ENCODE data around the gene ETV3.

ETV3 gene

DNA sequence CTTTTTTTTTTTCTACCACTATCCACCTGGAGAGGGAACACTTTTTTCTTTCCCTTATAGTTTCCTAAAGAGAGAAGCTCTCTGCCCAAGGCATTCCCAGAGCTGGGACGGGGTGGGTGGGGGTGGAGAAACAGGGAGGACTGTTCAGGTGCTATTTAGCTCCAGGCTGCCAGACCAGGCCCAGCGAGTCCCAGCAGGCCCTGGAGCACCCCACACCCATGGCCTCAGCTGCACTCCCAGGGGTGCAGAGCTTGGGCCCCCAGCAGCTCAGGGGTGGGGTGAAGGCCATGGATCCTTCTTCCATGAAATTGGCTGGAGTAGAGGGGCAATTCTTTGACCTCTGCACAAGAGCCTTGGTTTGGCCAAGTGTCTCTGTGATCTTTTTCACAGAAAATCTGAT lies 42.6 kb downstream of the ETV3 start:
- peak overlapping the region; percentile 28 for H3K18ac ChIP-seq (ENCODE audit: low read length)
- no peak for DNase-seq (ENCODE audit: low spot score)
- WGBS, 2 donors (ENCODE audit: extremely low coverage in 2 of 2, insufficient read length in 2 of 2, insufficient replicate concordance in 1 of 2), result no CpG with 5 or more reads among the region's 2 CpGs

DNA sequence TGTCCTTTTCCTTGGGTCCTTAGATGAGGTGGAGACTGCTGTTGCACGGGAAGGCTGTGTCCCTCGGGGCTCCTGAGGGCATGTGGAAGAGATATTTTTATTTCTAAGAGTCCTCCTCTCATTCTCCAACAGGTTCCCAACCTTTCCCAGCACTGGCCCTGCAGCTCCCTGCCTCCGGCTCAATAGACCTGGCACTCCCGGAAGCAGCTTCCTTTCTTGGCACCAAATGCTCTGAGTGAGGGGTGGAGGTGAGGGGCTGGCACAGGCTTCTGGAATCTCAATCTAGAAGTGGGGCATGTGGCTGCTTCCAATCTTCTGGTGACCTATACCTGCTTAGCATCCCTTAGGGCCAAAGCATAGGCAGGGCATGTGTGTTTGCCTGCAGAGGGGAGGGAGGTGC lies 43.1 kb downstream of the ETV3 start:
- no peak overlapping the region for H2BK5ac ChIP-seq (ENCODE audit: low read length)
- H3K4me2 ChIP-seq (ENCODE audit: insufficient read depth, low read length, poor library complexity, severe bottlenecking), result no peak overlapping the region
- H3K9me3 ChIP-seq (replicated peaks in 1 of 2; ENCODE audit: control insufficient read depth in 2 of 2, insufficient read depth in 1 of 2, low read depth in 1 of 2, low read length in 2 of 2), result no peaks in the 10 kb centered on the region
- DNase-seq (ENCODE audit: low spot score), result no peak
- no peak overlapping the region for H3K9ac ChIP-seq (ENCODE audit: low read depth, low read length, poor library complexity)
- H2BK12ac ChIP-seq (ENCODE audit: low read length), result no peak overlapping the region
- no peak overlapping the region for H2BK15ac ChIP-seq (ENCODE audit: low read length)
- H3K18ac ChIP-seq (ENCODE audit: low read length), result no peak overlapping the region
- H3K79me1 ChIP-seq (ENCODE audit: low read depth, low read length), result no peaks in the 10 kb centered on the region
- no peaks in the 10 kb centered on the region for H3K36me3 ChIP-seq (replicated peaks in 1 of 2; ENCODE audit: control insufficient read depth in 2 of 2, insufficient read depth in 2 of 2, low read length in 2 of 2)
- H3K4me3 ChIP-seq (ENCODE audit: low read length in 2 of 2), result no peak overlapping the region
- no peak overlapping the region for H2AFZ ChIP-seq (ENCODE audit: low read length)
- H4K91ac ChIP-seq (ENCODE audit: low read depth, low read length, poor library complexity), result no peak overlapping the region
- peaks cover 0 to 7% of the 10 kb centered on the region in 2 donors for H3K4me1 ChIP-seq (ENCODE audit: control insufficient read depth in 2 of 2, insufficient read depth in 1 of 2, low read depth in 1 of 2, low read length in 2 of 2)
- WGBS, 2 donors (ENCODE audit: extremely low coverage in 2 of 2, insufficient read length in 2 of 2, insufficient replicate concordance in 1 of 2), result no CpG with 5 or more reads among the region's 4 CpGs
- no peak overlapping the region for H3K4ac ChIP-seq (ENCODE audit: low read length)
- H3K27ac ChIP-seq (replicated peaks; ENCODE audit: low read length), result no peak overlapping the region
- H3K14ac ChIP-seq (ENCODE audit: low read length), result no peak overlapping the region
- no peak overlapping the region for H2BK120ac ChIP-seq (ENCODE audit: low read depth, low read length)
- H3K27me3 ChIP-seq (ENCODE audit: control insufficient read depth in 3 of 3, insufficient read depth in 3 of 3, low read depth in 1 of 3, low read length in 3 of 3), result peaks cover 0 to 35% (median 0%) of the 10 kb centered on the region in 3 experiments
- H4K8ac ChIP-seq (ENCODE audit: low read depth, low read length), result no peak overlapping the region
- no peak overlapping the region for H3K23ac ChIP-seq (ENCODE audit: low read depth, low read length, poor library complexity)
- no peak overlapping the region for H2AK5ac ChIP-seq (ENCODE audit: low read depth, low read length)

More for the DNA sequence above, 42.6 kb downstream of the ETV3 start:
- Histone ChIP-seq H3K4ac (ENCODE audit: low read length) (no peak overlapping the region), H2BK15ac (ENCODE audit: low read length) (no peak overlapping the region), H2BK5ac (ENCODE audit: low read length) (no peak overlapping the region), H3K9me3 (replicated peaks in 1 of 2; ENCODE audit: control insufficient read depth in 2 of 2, insufficient read depth in 1 of 2, low read depth in 1 of 2, low read length in 2 of 2) (no peaks in the 10 kb centered on the region), H3K36me3 (replicated peaks in 1 of 2; ENCODE audit: control insufficient read depth in 2 of 2, insufficient read depth in 2 of 2, low read length in 2 of 2) (no peaks in the 10 kb centered on the region), H2AFZ (ENCODE audit: low read length) (no peak overlapping the region), H4K8ac (ENCODE audit: low read depth, low read length) (no peak overlapping the region), H2AK5ac (ENCODE audit: low read depth, low read length) (no peak overlapping the region), H3K4me3 (ENCODE audit: low read length in 2 of 2) (no peak overlapping the region), H3K4me2 (ENCODE audit: insufficient read depth, low read length, poor library complexity, severe bottlenecking) (no peak overlapping the region), H2BK12ac (ENCODE audit: low read length) (no peak overlapping the region), H4K91ac (ENCODE audit: low read depth, low read length, poor library complexity) (no peak overlapping the region), H3K27me3 (ENCODE audit: control insufficient read depth in 3 of 3, insufficient read depth in 3 of 3, low read depth in 1 of 3, low read length in 3 of 3) (peaks cover 0 to 34% (median 0%) of the 10 kb centered on the region in 3 experiments), H3K4me1 (ENCODE audit: control insufficient read depth in 2 of 2, insufficient read depth in 1 of 2, low read depth in 1 of 2, low read length in 2 of 2) (peaks cover 0 to 4% of the 10 kb centered on the region in 2 donors), H3K14ac (ENCODE audit: low read length) (no peak overlapping the region), H3K79me1 (ENCODE audit: low read depth, low read length) (no peaks in the 10 kb centered on the region), H3K23ac (ENCODE audit: low read depth, low read length, poor library complexity) (no peak overlapping the region), H3K9ac (ENCODE audit: low read depth, low read length, poor library complexity) (no peak overlapping the region), H3K27ac (replicated peaks; ENCODE audit: low read length) (no peak overlapping the region), H2BK120ac (ENCODE audit: low read depth, low read length) (no peak overlapping the region)

DNA sequence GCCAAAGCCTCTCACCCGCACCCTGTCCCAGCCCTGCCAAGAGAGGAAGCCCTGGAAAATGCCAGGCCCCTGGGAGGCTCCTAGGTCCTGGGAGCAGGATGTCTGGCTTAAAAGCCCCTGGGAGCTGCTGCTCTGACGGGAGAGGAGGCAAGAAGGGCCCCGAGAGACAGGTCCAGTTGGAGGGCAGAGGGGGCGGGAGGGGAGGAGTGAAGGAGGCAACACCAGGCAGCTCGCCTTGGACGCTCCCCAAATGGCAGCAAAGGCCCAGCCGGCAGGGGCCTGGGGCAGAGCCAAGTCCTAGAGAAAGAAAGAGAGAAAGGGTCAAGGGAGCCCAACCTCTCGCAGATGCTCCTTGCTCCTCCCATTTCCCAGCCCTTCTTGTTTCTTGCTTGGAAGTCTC lies 45.4 kb downstream of the ETV3 start:
- Histone ChIP-seq H4K91ac (ENCODE audit: low read depth, low read length, poor library complexity) (no peak overlapping the region), H3K4me3 (ENCODE audit: low read length in 2 of 2) (no peak overlapping the region), H3K9ac (ENCODE audit: low read depth, low read length, poor library complexity) (no peak overlapping the region), H2BK120ac (ENCODE audit: low read depth, low read length) (no peak overlapping the region), H3K18ac (ENCODE audit: low read length) (peak overlapping the region; percentile 19), H2AFZ (ENCODE audit: low read length) (peak overlapping the region; percentile 73), H3K79me1 (ENCODE audit: low read depth, low read length) (no peaks in the 10 kb centered on the region), H3K36me3 (replicated peaks in 1 of 2; ENCODE audit: control insufficient read depth in 2 of 2, insufficient read depth in 2 of 2, low read length in 2 of 2) (no peaks in the 10 kb centered on the region), H2BK15ac (ENCODE audit: low read length) (peak overlapping the region; percentile 10), H3K23ac (ENCODE audit: low read depth, low read length, poor library complexity) (no peak overlapping the region), H2BK12ac (ENCODE audit: low read length) (peak overlapping the region; percentile 60), H4K8ac (ENCODE audit: low read depth, low read length) (no peak overlapping the region), H2AK5ac (ENCODE audit: low read depth, low read length) (peak overlapping the region; percentile 25), H3K14ac (ENCODE audit: low read length) (no peak overlapping the region), H3K4me1 (ENCODE audit: control insufficient read depth in 2 of 2, insufficient read depth in 1 of 2, low read depth in 1 of 2, low read length in 2 of 2) (peaks cover 0 to 4% of the 10 kb centered on the region in 2 donors), H2BK5ac (ENCODE audit: low read length) (no peak overlapping the region), H3K27me3 (ENCODE audit: control insufficient read depth in 3 of 3, insufficient read depth in 3 of 3, low read depth in 1 of 3, low read length in 3 of 3) (peaks cover 0 to 46% (median 0%) of the 10 kb centered on the region in 3 experiments), H3K4ac (ENCODE audit: low read length) (no peak overlapping the region), H3K9me3 (replicated peaks in 1 of 2; ENCODE audit: control insufficient read depth in 2 of 2, insufficient read depth in 1 of 2, low read depth in 1 of 2, low read length in 2 of 2) (no peaks in the 10 kb centered on the region), H3K27ac (replicated peaks; ENCODE audit: low read length) (no peak overlapping the region), H3K4me2 (ENCODE audit: insufficient read depth, low read length, poor library complexity, severe bottlenecking) (no peak overlapping the region)
- no peak for DNase-seq (ENCODE audit: low spot score)
- no CpG with 5 or more reads among the region's 8 CpGs for WGBS, 2 donors (ENCODE audit: extremely low coverage in 2 of 2, insufficient read length in 2 of 2, insufficient replicate concordance in 1 of 2)

DNA sequence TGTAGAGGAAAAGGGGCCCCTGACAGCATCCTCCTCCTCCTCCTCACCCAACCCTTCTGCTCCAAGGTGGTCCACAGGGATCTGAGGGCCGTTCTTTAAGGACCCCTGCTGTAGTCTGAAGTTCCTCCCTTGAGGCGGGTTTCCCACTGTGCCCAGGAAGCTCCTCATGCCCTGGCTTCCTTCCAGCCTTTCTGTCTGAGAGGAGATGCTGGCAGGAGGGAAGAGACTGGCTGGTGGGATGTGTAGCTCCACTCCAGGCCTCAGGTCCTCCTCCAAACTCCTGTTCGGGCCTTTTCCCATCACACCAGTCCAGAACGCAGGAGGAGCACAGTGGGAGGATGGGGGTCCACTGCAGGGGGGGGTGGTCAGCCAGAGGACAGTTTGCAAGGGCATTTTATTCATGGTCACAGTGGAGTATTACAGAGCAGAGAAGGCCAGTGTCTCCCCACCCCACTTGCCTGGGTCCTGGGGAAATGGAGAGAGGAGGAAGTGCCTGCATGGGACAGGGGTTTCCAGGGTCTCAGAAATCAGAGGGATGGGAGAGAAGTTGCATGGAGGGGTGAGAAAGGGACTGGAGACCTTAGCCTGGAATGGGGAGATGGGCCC lies 46.4 kb downstream of the ETV3 start:
- Histone ChIP-seq H2AFZ (ENCODE audit: low read length) (no peak overlapping the region), H4K8ac (ENCODE audit: low read depth, low read length) (no peak overlapping the region), H3K4me2 (ENCODE audit: insufficient read depth, low read length, poor library complexity, severe bottlenecking) (no peak overlapping the region), H2AK5ac (ENCODE audit: low read depth, low read length) (peak overlapping the region; percentile 25), H3K4me1 (ENCODE audit: control insufficient read depth in 2 of 2, insufficient read depth in 1 of 2, low read depth in 1 of 2, low read length in 2 of 2) (peaks cover 0 to 4% of the 10 kb centered on the region in 2 donors), H3K14ac (ENCODE audit: low read length) (no peak overlapping the region), H3K36me3 (replicated peaks in 1 of 2; ENCODE audit: control insufficient read depth in 2 of 2, insufficient read depth in 2 of 2, low read length in 2 of 2) (no peaks in the 10 kb centered on the region), H3K4me3 (ENCODE audit: low read length in 2 of 2) (no peak overlapping the region), H3K23ac (ENCODE audit: low read depth, low read length, poor library complexity) (no peak overlapping the region), H3K27ac (replicated peaks; ENCODE audit: low read length) (no peak overlapping the region), H4K91ac (ENCODE audit: low read depth, low read length, poor library complexity) (no peak overlapping the region), H2BK12ac (ENCODE audit: low read length) (no peak overlapping the region), H2BK120ac (ENCODE audit: low read depth, low read length) (no peak overlapping the region), H3K9me3 (replicated peaks in 1 of 2; ENCODE audit: control insufficient read depth in 2 of 2, insufficient read depth in 1 of 2, low read depth in 1 of 2, low read length in 2 of 2) (no peaks in the 10 kb centered on the region), H2BK15ac (ENCODE audit: low read length) (no peak overlapping the region), H3K9ac (ENCODE audit: low read depth, low read length, poor library complexity) (no peak overlapping the region), H3K27me3 (ENCODE audit: control insufficient read depth in 3 of 3, insufficient read depth in 3 of 3, low read depth in 1 of 3, low read length in 3 of 3) (peaks cover 0 to 46% (median 0%) of the 10 kb centered on the region in 3 experiments), H3K18ac (ENCODE audit: low read length) (no peak overlapping the region), H3K79me1 (ENCODE audit: low read depth, low read length) (no peaks in the 10 kb centered on the region), H3K4ac (ENCODE audit: low read length) (no peak overlapping the region), H2BK5ac (ENCODE audit: low read length) (no peak overlapping the region)
- WGBS, 2 donors (ENCODE audit: extremely low coverage in 2 of 2, insufficient read length in 2 of 2, insufficient replicate concordance in 1 of 2), result no CpG with 5 or more reads among the region's 4 CpGs
- DNase-seq (ENCODE audit: low spot score), result no peak
